ENCODE results near the gene ZFHX3. TPM values are rescaled to one million over a fixed set of nuclear protein-coding genes. Genes with fewer than 3 reads are reported as not detected.

The ZFHX3 gene
- total and polyA plus RNA-seq, 2 of the 8 experiments (the other 6 are each of a cell fraction or from before 2014, with no cell fraction given) = 0.08 to 0.99 TPM

DNA sequence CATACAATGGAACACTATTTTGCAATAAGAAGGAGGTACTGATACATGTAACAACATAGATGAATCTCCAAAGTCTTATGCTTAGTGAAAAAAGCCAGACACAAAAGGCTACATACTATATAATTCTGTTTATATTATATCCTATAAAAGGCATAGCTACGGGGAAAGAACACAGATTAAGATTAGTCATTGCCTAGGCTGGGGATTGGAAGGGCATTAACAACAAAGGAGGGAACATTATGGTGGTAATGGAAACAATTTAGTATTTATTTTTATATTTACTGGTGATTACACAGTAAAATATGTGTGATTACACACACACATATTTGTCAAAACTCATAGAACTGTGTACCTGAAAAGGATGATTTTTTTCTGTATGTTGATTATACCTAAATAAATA lies 278.1 kb downstream of the ZFHX3 start:
- Histone ChIP-seq H4K91ac (replicated peaks; ENCODE audit: insufficient read length, low read length) (no peak overlapping the region), H3K27me3 (replicated peaks in 1 of 4; ENCODE audit: control insufficient read depth in 3 of 4, extremely low read depth in 1 of 4, insufficient read depth in 3 of 4, low read length in 3 of 4) (no peaks in the 10 kb centered on the region), H3K9ac (replicated peaks in 1 of 4; ENCODE audit: extremely low read depth in 1 of 4, low read depth in 3 of 4, low read length in 3 of 4) (no peak overlapping the region), H4K8ac (ENCODE audit: extremely low read depth, insufficient read depth, low read length) (no peak overlapping the region), H3K14ac (ENCODE audit: insufficient read length) (no peak overlapping the region), H4K5ac (ENCODE audit: insufficient read length, low read depth, low read length) (no peak overlapping the region), H3K27ac (ENCODE audit: low read depth, low read length) (no peak overlapping the region), H3K79me1 (ENCODE audit: low read depth, low read length) (no peaks in the 10 kb centered on the region), H2AFZ (ENCODE audit: low read length) (no peak overlapping the region), H3K4ac (replicated peaks; ENCODE audit: insufficient read length, low read depth, low read length) (no peak overlapping the region), H2BK120ac (replicated peaks; ENCODE audit: low read depth, low read length) (no peak overlapping the region), H3K23me2 (ENCODE audit: low read depth, low read length) (no peaks in the 10 kb centered on the region), H3K23ac (ENCODE audit: insufficient read length) (no peak overlapping the region), H3K9me3 (ENCODE audit: insufficient read depth in 2 of 2, low read depth in 1 of 2, low read length in 1 of 2) (no peaks in the 10 kb centered on the region), H3K56ac (replicated peaks; ENCODE audit: insufficient read length, low read depth, low read length) (no peak overlapping the region), H2AK5ac (ENCODE audit: low read depth, low read length) (no peak overlapping the region), H2BK15ac (ENCODE audit: low read length) (no peak overlapping the region), H3K4me3 (ENCODE audit: extremely low read depth in 1 of 4, insufficient read depth in 2 of 4, low read depth in 3 of 4, low read length in 4 of 4) (no peak overlapping the region), H2BK12ac (ENCODE audit: low read depth, low read length) (no peak overlapping the region), H2BK5ac (ENCODE audit: low read depth, low read length) (no peak overlapping the region), H2BK20ac (ENCODE audit: low read length) (no peak overlapping the region), H3K18ac (ENCODE audit: extremely low read depth, low read length) (no peak overlapping the region), H3K36me3 (ENCODE audit: control insufficient read depth in 2 of 4, insufficient read depth in 4 of 4, low read length in 3 of 4) (no peaks in the 10 kb centered on the region), H4K20me1 (replicated peaks in 1 of 2; ENCODE audit: control insufficient read depth in 1 of 2, insufficient read depth in 2 of 2, low read length in 2 of 2) (no peaks in the 10 kb centered on the region), H3K4me1 (replicated peaks in 1 of 4; ENCODE audit: control insufficient read depth in 3 of 4, insufficient read depth in 4 of 4, low read length in 3 of 4) (peaks cover 2 to 4% (median 4%) of the 10 kb centered on the region in 4 experiments; a peak in 5 of 7 replicates), H3K79me2 (ENCODE audit: control insufficient read depth in 1 of 2, insufficient read depth in 2 of 2, low read length in 2 of 2) (no peaks in the 10 kb centered on the region), H3K4me2 (ENCODE audit: insufficient read depth in 1 of 2, low read depth in 2 of 2, low read length in 2 of 2) (no peak overlapping the region)
- 90% methylated on average over 1 of the region's 1 CpG; no CpG with 5 or more reads in 1 of the 2 experiments for WGBS, 2 experiments (ENCODE audit: extremely low coverage in 1 of 2, insufficient coverage in 1 of 2, insufficient read length in 1 of 2, insufficient replicate concordance in 2 of 2, low coverage in 1 of 2, low lambda C conversion rate in 2 of 2, missing lambda C conversion rate in 1 of 2)
- no peak for FAIRE-seq
- ChIA-PET POLR2A (ENCODE audit: partially characterized antibody) (no interaction called here), CTCF (ENCODE audit: partially characterized antibody) (no interaction called here)
- TF ChIP-seq RNF2 (IDR thresholded peaks at IDR 0.05; ENCODE audit: borderline replicate concordance, low read depth, low read length, missing control alignments, poor library complexity, severe bottlenecking) (no peak), FOSL1 (IDR thresholded peaks at IDR 0.05; ENCODE audit: insufficient read depth, low read depth, low read length) (no peak), TEAD4 (IDR thresholded peaks at IDR 0.05; ENCODE audit: low read depth, low read length) (no peak), JUND (IDR thresholded peaks at IDR 0.05; ENCODE audit: low read length) (no peak), CHD2 (IDR thresholded peaks at IDR 0.05; ENCODE audit: low read length) (no peak), SIRT6 (IDR thresholded peaks at IDR 0.05; ENCODE audit: low read length) (no peak), SRF (IDR thresholded peaks at IDR 0.05; ENCODE audit: low read depth, low read length) (no peak), NANOG (IDR thresholded peaks at IDR 0.05; ENCODE audit: insufficient read depth, low read depth, low read length, poor library complexity, severe bottlenecking) (no peak), SP4 (IDR thresholded peaks at IDR 0.05; ENCODE audit: low read length) (no peak), CBX5 (IDR thresholded peaks at IDR 0.05; ENCODE audit: low read depth, low read length) (no peak), POLR2A (IDR thresholded peaks at IDR 0.05; ENCODE audit: control extremely low read depth in 1 of 2, low read depth in 2 of 2, low read length in 2 of 2) (no peak)
- DNase-seq (ENCODE audit: low read depth in 1 of 2, low spot score in 2 of 2) = no peak
